SU-DHL-6 (cell line): ENCODE measurements around the gene CLEC4C.

Source experiments
- CTCF ChIP-seq: fragments of 200-600 bp; sonication (generic); IDR thresholded peaks from one replicate; pipeline ENCODE4 v1.5.1; 2017; ENCODE audit warnings: antibody characterized with exemption, mild to moderate bottlenecking, low read length, moderate library complexity; ENCODE audit not compliant: insufficient read depth, poor library complexity, severe bottlenecking
- EZH2phosphoT487 ChIP-seq: fragments of 200-600 bp; sonication (generic), shearing (Covaris generic); conservative IDR thresholded peaks from 2 replicates; pipeline ENCODE4 v1.6.1; 2018; ENCODE audit warnings: mild to moderate bottlenecking, antibody characterized with exemption, low read length, moderate library complexity, mixed read lengths

DNA sequence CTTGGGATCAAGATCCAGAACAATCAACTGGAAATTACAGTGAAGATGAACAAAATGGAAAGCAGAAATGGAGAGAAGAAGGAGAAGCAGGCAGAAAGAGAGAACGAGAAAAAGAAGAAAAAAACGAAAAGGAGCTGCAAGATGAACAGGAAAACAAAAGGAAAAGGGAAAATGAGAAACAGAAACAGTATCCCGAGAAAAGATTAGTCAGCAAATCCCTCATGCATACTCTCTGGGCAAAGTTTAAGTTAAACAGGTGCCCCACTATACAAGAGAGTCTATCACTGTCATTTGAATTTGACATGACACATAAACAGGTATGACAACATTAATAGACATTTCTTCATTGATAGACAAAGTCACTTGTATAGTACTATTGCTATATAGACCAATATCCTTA is 22.8 kb upstream of the CLEC4C start:
- TF ChIP-seq CTCF (no peak), EZH2phosphoT487 (no peak)
